HEK293T (cell line): Measurements from ENCODE around the gene AP3B1.

ENCODE experiments used
- CTBP1 ChIP-seq: fragments of 450-650 bp; IDR thresholded peaks from 2 replicates; pipeline ENCODE4 v1.6.1; 2016; ENCODE audit warnings: borderline replicate concordance
- LEF1 ChIP-seq: fragments of 450-650 bp; IDR thresholded peaks from 2 replicates; pipeline ENCODE4 v1.6.1; 2017; ENCODE audit warnings: mild to moderate bottlenecking, borderline replicate concordance

- TF ChIP-seq LEF1 (no peak), CTBP1 (no peak)
Observed at GRCh38 chr5:77957081-77957480, 337.4 kb downstream of the AP3B1 start.
